Stimulated activated CD4-positive, alpha-beta T cell treated with anti-CD3 and anti-CD28 coated beads, Interleukin-12 subunit alpha, Interleukin-12 subunit beta, amount 100 ng/mL, for 24 hours (primary cell): Measurements from ENCODE around the gene LRRC51.
"Not testable (repeated sequence)": the region's sequence is repeated elsewhere in the genome, so short reads cannot be mapped to it uniquely, and the experiment has no call there.

Source experiments
- DNase-seq, 2 experiments: peaks; one replicate each; pipeline ENCODE4 v3.0.0-alpha.2; 2020; ENCODE audit warnings: low read depth in 2 of 2

LRRC51 gene

GRCh38 chr11:72111300-72112142, 30.9 kb downstream of the LRRC51 start:
- DNase-seq: no peak

GRCh38 chr11:72112143-72112977, 31.7 kb downstream of the LRRC51 start, which contains the start of gene ANAPC15:
ANAPC15 (minus strand) TSS chr11:72112695; CDS start chr11:72111276, 1,419 bp downstream.
- peak; percentile 99 for DNase-seq

GRCh38 chr11:72112978-72113808, 32.5 kb downstream of the LRRC51 start:
- no peak for DNase-seq

GRCh38 chr11:72114570-72114969, 33.9 kb downstream of the LRRC51 start:
- DNase-seq: no peak

GRCh38 chr11:72116019-72116755, 35.5 kb downstream of the LRRC51 start:
- DNase-seq: no peak

- DNase-seq: no peak
These were observed 38.5 kb downstream of the LRRC51 start for GRCh38 chr11:72119198-72119597.

- no peak for DNase-seq
These were observed 40.3 kb downstream of the LRRC51 start for GRCh38 chr11:72120930-72121329.

- no peak for DNase-seq
These were observed 42.0 kb downstream of the LRRC51 start for GRCh38 chr11:72122607-72123006.

GRCh38 chr11:72123117-72123653, 42.5 kb downstream of the LRRC51 start:
- no peak for DNase-seq

- no peak for DNase-seq
These were observed 43.4 kb downstream of the LRRC51 start for GRCh38 chr11:72124046-72124445.

- no peak for DNase-seq
These were observed 45.3 kb downstream of the LRRC51 start for GRCh38 chr11:72125956-72126355.

GRCh38 chr11:72127923-72128322, 47.3 kb downstream of the LRRC51 start:
- no peak for DNase-seq

GRCh38 chr11:72129381-72129780, 48.7 kb downstream of the LRRC51 start:
- no peak for DNase-seq

GRCh38 chr11:72132646-72133045, 52.0 kb downstream of the LRRC51 start:
- DNase-seq: no peak

- not testable (repeated sequence) for DNase-seq
These were observed 54.8 kb downstream of the LRRC51 start, which contains the start of gene FOLR3 for GRCh38 chr11:72135473-72135872. FOLR3 (plus strand) TSS chr11:72135725; CDS start chr11:72135953, 228 bp downstream.

- DNase-seq: no peak
These were observed 55.4 kb downstream of the LRRC51 start for GRCh38 chr11:72135891-72136683.

GRCh38 chr11:72136684-72137262, 56.1 kb downstream of the LRRC51 start:
- no peak for DNase-seq

- no peak for DNase-seq
These were observed 58.3 kb downstream of the LRRC51 start for GRCh38 chr11:72138821-72139390.

- DNase-seq: no peak
These were observed 58.9 kb downstream of the LRRC51 start for GRCh38 chr11:72139500-72139899.
